K562 (cell line): ENCODE measurements around the gene WDR47. TPM values are rescaled to one million over a fixed set of nuclear protein-coding genes. Genes with fewer than 3 reads are reported as not detected.

Experiments
- CREM ChIP-seq: IDR thresholded peaks from 2 replicates; pipeline ENCODE4 v1.6.1; 2014; ENCODE audit warnings: antibody characterized with exemption, low read depth
- MCM2 ChIP-seq: fragments of 450-650 bp; IDR thresholded peaks from 2 replicates; pipeline ENCODE4 v1.6.1; 2017; ENCODE audit warnings: low read depth, mild to moderate bottlenecking
- NEUROD1 ChIP-seq: fragments of 150-350 bp; IDR thresholded peaks from 2 replicates; pipeline ENCODE4 v1.6.1; 2014; ENCODE audit warnings: borderline replicate concordance, low read length, low read depth; ENCODE audit not compliant: partially characterized antibody
- NFYB ChIP-seq: IDR thresholded peaks from 2 replicates; pipeline ENCODE4 v1.6.1; 2011; ENCODE audit warnings: mild to moderate bottlenecking, moderate library complexity; ENCODE audit not compliant: insufficient read length; ENCODE audit errors: extremely low read depth
- SETDB1 ChIP-seq: IDR thresholded peaks from one replicate; pipeline ENCODE4 v1.6.1; 2012; ENCODE audit warnings: low read length, control low read depth, inconsistent platforms
- XRCC4 ChIP-seq: IDR thresholded peaks from one replicate; pipeline ENCODE4 v1.6.1; 2011; ENCODE audit not compliant: insufficient read depth, insufficient read length; ENCODE audit errors: extremely low read depth
- ZNF133 ChIP-seq: fragments of 250-450 bp; sonication (Bioruptor Pico); IDR thresholded peaks from 2 replicates; pipeline ENCODE4 v1.4.0; 2020; ENCODE audit warnings: mild to moderate bottlenecking
- ZNF197 ChIP-seq: fragments of 200-800 bp; sonication (Bioruptor generic); IDR thresholded peaks from 2 replicates; pipeline ENCODE4 v1.6.1; 2016; ENCODE audit warnings: low read depth, missing genetic modification characterization, missing compliant biosample characterization
- ZNF239 ChIP-seq: fragments of 250-450 bp; sonication (Bioruptor Pico); IDR thresholded peaks from 2 replicates; pipeline ENCODE4 v1.4.0; 2020; ENCODE audit warnings: mild to moderate bottlenecking
- ZNF274 ChIP-seq: IDR thresholded peaks from 2 replicates; pipeline ENCODE4 v1.6.1; 2011; ENCODE audit warnings: low read depth, mild to moderate bottlenecking, low read length, moderate library complexity, borderline replicate concordance
- ZNF778 ChIP-seq: fragments of 450-650 bp; formaldehyde crosslinking; IDR thresholded peaks from 2 replicates; pipeline ENCODE4 v1.4.0; 2020; ENCODE audit warnings: mild to moderate bottlenecking, moderate library complexity
- polyA plus RNA-seq, 8 experiments: library from polyadenylated mRNA; depleted of rRNA in 4 of 8; stranded (reverse) in 5 of 8; unstranded in 3 of 8; fragments of >200 nt; fragmentation: Nextera tagmentation in 2 of 8; fragmentation: Illumina TruSeq in 1 of 8; extraction: Ambion mirVana in 2 of 8; extraction: Trizol in 1 of 8; gene quantifications; 2 replicates each; pipeline versions ENCODE4 v1.2.1 to v1.2.3, GENCODE V29; 2011 to 2014; ENCODE audit warnings: inconsistent platforms in 1 of 8, missing spikeins in 1 of 8
- total RNA-seq, 7 experiments: library from RNA; depleted of rRNA in 6 of 7; stranded (reverse); fragments of >200 nt in 6 of 7; fragmentation: Illumina TruSeq in 2 of 7; extraction: Trizol in 2 of 7; gene quantifications; 2 replicates each; pipeline versions ENCODE4 v1.2.1 to v1.2.3, GENCODE V29; 2011 to 2021; ENCODE audit warnings: low replicate concordance in 1 of 7

WDR47 gene
- total and polyA plus RNA-seq, 9 of the 15 experiments (the other 6 are each of a cell fraction or from before 2014, with no cell fraction given) = 1.3 to 10.1 (median 4.9) TPM

GRCh38 chr1:109091078-109091838 is 49.4 kb upstream of the WDR47 start (continued):
- TF ChIP-seq XRCC4 = no peak
- TF ChIP-seq ZNF274 = no peak
- TF ChIP-seq SETDB1 = no peak
- no peak for TF ChIP-seq ZNF197
- no peak for TF ChIP-seq NFYB
- TF ChIP-seq NEUROD1 = no peak
- TF ChIP-seq ZNF778 (CRISPR knock-in tag) = no peak
- no peak for TF ChIP-seq CREM
- no peak for TF ChIP-seq MCM2
- TF ChIP-seq ZNF133 (CRISPR knock-in tag) = no peak
- no peak for TF ChIP-seq ZNF239
